MCF 10A (cell line): ENCODE data around the gene TET3. TPM values are rescaled to one million over a fixed set of nuclear protein-coding genes. Genes with fewer than 3 reads are reported as not detected.

Source experiments
- BruUV-seq: library from RNA; stranded (reverse); fragments of 400-500 nt; replicated peaks from 2 replicates; lab custom pipeline; 2021; lab: Mats Ljungman, UMichigan
- CTCF ChIA-PET: fragments of 300-600 bp; sonication (Branson Sonifier 250); formaldehyde crosslinking; extraction: SDS; loops from one replicate; lab custom pipeline; 2021; ENCODE audit warnings: antibody characterized with exemption, inconsistent platforms; lab: Yijun Ruan, JAX
- POLR2A ChIA-PET: fragments of 300-600, 350-650 bp; sonication (Branson Sonifier 250); formaldehyde crosslinking; extraction: SDS; loops from one replicate; lab custom pipeline; 2020; ENCODE audit warnings: antibody characterized with exemption, inconsistent platforms; lab: Yijun Ruan, JAX
- DNase-seq: peaks from one replicate; pipeline ENCODE4 v3.0.0-alpha.2; 2018; ENCODE audit not compliant: unreplicated experiment
- H3K27ac Mint-ChIP-seq: one replicate; pipeline ENCODE4 v1.8.0; 2022; ENCODE audit warnings: mild to moderate bottlenecking, low read depth, mixed read lengths; ENCODE audit not compliant: unreplicated experiment
- H3K27me3 Mint-ChIP-seq: one replicate; pipeline ENCODE4 v1.8.0; 2022; ENCODE audit warnings: mixed read lengths; ENCODE audit not compliant: insufficient read depth, unreplicated experiment
- H3K36me3 Mint-ChIP-seq: one replicate; pipeline ENCODE4 v1.8.0; 2022; ENCODE audit warnings: mild to moderate bottlenecking, moderate library complexity, mixed read lengths; ENCODE audit not compliant: insufficient read depth, unreplicated experiment
- H3K4me1 Mint-ChIP-seq: one replicate; pipeline ENCODE4 v1.8.0; 2022; ENCODE audit warnings: mixed read lengths; ENCODE audit not compliant: insufficient read depth, unreplicated experiment
- H3K4me3 Mint-ChIP-seq: one replicate; pipeline ENCODE4 v1.8.0; 2022; ENCODE audit warnings: mild to moderate bottlenecking, moderate library complexity, mixed read lengths; ENCODE audit not compliant: unreplicated experiment
- H3K9me3 Mint-ChIP-seq: one replicate; pipeline ENCODE4 v1.8.0; 2022; ENCODE audit warnings: mixed read lengths; ENCODE audit not compliant: unreplicated experiment
- intact Hi-C: fragments of 100-400 bp; cut with micrococcal nuclease; formaldehyde crosslinking; loops from 2 replicates; pipeline ENCODE4 v1.14.1; 2022
- total RNA-seq: library from RNA; stranded (reverse); gene quantifications from 2 replicates; pipeline ENCODE4 v1.2.3, GENCODE V29; 2022
- TF ChIP-seq, protein P1 (sequence below): fragments of 200-600 bp; IDR thresholded peaks from one replicate; pipeline ENCODE4 v1.8.0; 2022; ENCODE audit warnings: antibody characterized with exemption, mild to moderate bottlenecking; ENCODE audit not compliant: unreplicated experiment

The TET3 gene
- total RNA-seq, 1 experiment from 2014 or later, result 17.5 TPM

DNA sequence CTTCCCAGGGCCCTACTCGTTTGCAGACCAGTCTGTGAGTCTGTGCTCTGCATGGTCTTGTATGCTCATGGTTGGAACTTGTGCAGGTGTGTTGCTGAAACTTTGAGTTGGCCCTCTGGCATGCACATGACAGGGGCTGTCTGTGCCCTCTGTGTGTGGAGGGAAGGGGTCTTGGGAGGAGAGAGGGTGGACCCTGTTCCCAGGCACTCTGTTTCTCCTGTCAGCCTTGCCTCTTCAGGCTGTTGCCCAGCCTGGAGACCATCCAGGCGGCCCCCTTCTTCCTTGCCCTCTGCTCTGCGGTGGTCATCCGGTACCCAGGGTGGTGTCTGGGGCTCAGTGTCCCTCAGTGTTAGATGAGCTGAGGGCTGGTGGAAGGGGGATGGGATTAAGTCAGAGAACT, 39.5 kb downstream of the TET3 start:
- TF ChIP-seq, protein P1, sequence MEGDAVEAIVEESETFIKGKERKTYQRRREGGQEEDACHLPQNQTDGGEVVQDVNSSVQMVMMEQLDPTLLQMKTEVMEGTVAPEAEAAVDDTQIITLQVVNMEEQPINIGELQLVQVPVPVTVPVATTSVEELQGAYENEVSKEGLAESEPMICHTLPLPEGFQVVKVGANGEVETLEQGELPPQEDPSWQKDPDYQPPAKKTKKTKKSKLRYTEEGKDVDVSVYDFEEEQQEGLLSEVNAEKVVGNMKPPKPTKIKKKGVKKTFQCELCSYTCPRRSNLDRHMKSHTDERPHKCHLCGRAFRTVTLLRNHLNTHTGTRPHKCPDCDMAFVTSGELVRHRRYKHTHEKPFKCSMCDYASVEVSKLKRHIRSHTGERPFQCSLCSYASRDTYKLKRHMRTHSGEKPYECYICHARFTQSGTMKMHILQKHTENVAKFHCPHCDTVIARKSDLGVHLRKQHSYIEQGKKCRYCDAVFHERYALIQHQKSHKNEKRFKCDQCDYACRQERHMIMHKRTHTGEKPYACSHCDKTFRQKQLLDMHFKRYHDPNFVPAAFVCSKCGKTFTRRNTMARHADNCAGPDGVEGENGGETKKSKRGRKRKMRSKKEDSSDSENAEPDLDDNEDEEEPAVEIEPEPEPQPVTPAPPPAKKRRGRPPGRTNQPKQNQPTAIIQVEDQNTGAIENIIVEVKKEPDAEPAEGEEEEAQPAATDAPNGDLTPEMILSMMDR, result no peak
- Mint-ChIP-seq H3K27ac (no peak overlapping the region), H3K4me3 (no peak overlapping the region), H3K9me3 (no peaks in the 10 kb centered on the region), H3K36me3 (peaks cover 20% of the 10 kb centered on the region), H3K4me1 (no peaks in the 10 kb centered on the region), H3K27me3 (no peaks in the 10 kb centered on the region)
- CTCF ChIA-PET, result interaction anchor here (0.7 kb wide), 1 partner anchor 339 kb away, joined by 4 read pairs; no protein-coding TSS in a partner anchor
- POLR2A ChIA-PET, result no interaction called here
- intact Hi-C loops, result no loop called here
- DNase-seq, result no peak
- no TSS peak for BruUV-seq

DNA sequence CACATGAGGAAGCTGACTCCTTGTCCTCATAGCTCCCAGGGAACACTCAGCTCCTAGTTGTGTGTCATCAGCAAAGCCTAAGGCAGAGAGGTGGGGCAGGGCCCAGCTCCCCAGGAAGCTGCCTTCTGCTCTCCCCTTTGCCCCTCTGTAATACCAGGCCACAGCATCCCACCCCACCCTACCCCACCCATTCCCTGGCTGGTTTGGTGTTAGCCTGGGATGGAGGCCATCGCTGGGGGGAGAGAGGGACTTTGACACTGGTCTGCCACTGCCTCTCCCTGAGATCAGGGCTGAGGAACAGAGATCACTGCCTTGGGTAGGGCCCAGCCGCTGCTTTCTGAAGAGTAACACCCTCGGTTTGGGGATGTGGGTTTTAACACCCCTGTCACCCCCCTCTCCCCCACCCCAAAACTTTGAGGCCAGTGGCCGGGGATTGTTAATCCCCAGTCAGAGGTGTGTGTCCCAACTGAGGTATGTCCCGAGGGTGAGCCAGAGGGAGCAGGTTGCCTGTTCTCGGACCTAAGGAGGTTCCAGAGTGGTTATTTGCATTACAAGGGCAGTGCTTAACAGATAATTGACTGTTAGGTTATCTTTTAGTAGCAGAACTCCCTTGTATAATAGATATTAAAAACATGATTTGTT, 41.4 kb downstream of the TET3 start:
- POLR2A ChIA-PET, result interaction anchor here (0.5 to 1.3 kb wide), 3 partner anchors 25 to 1340 kb away, joined by 3 to 4 read pairs (median 3); no protein-coding TSS in a partner anchor
- H3K27me3 Mint-ChIP-seq, result no peaks in the 10 kb centered on the region
- TF ChIP-seq, protein P1, result no peak
- no peaks in the 10 kb centered on the region for H3K9me3 Mint-ChIP-seq
- peaks cover 20% of the 10 kb centered on the region for H3K36me3 Mint-ChIP-seq
- BruUV-seq, result no TSS peak
- H3K4me3 Mint-ChIP-seq, result no peak overlapping the region
- DNase-seq, result no peak
- H3K27ac Mint-ChIP-seq, result peak overlapping the region; percentile 59
- H3K4me1 Mint-ChIP-seq, result no peaks in the 10 kb centered on the region
- CTCF ChIA-PET, result interaction anchor here (0.6 to 1.0 kb wide), 3 partner anchors 21 to 121 kb away, joined by 3 to 7 read pairs (median 3); no protein-coding TSS in a partner anchor
- intact Hi-C loops, result no loop called here

DNA sequence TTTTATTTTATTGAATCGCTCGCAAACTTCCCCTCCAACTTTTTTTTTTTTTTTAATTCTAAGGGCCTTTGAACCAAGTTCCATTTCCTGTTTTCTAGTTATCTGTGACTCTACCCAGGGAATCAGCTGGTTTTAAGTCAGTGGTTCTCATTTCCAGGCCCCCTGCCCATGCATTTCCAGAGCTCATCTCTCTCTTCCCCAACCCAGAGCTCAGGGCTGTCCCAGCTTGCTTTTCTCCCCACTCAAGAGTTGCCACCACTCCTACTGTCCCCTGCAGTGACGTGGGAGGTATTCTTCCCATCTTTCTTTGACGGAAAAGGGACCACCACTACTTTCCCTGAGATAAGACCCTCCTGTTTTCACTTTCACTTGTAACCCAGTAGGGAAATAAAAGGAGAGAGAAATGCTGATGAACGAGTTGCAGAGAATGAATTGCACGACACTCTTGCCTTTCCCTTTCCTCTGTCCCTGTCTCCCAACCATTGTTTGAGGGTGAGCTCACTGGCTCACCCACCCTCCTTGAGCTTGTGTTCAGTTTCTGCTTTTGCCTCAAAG, 42.1 kb downstream of the TET3 start:
- ChIA-PET CTCF (interaction anchor here (0.6 to 0.7 kb wide), 2 partner anchors 88 to 120 kb away, joined by 3 to 7 read pairs; no protein-coding TSS in a partner anchor), POLR2A (interaction anchor here (1.3 kb wide), 1 partner anchor 25 kb away, joined by 4 read pairs; no protein-coding TSS in a partner anchor)
- intact Hi-C loops, result no loop called here
- no peaks in the 10 kb centered on the region for H3K9me3 Mint-ChIP-seq
- TF ChIP-seq, protein P1, result no peak
- DNase-seq, result no peak
- no peak overlapping the region for H3K4me3 Mint-ChIP-seq
- no TSS peak for BruUV-seq
- H3K4me1 Mint-ChIP-seq, result no peaks in the 10 kb centered on the region
- peak overlapping the region; percentile 59 for H3K27ac Mint-ChIP-seq
- no peaks in the 10 kb centered on the region for H3K27me3 Mint-ChIP-seq
- H3K36me3 Mint-ChIP-seq, result peaks cover 13% of the 10 kb centered on the region

DNA sequence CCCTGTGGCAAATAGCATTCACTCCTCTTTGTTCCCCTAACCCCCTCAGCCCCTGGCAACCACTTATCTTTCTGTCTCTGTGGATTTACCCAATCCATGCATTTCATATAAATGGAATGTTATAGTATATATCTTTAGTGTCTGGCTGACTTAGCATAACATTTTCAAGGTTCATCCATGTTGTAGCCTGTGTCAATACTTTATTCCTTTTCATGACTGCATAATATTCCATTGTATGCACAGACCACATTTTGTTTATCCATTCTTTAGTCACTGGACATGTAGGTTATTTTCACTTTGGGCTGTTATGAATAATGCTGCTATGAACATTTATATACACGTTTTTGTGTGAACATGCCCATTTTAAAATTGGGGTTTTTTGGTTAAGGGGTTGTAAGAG, 42.8 kb downstream of the TET3 start:
- DNase-seq, result no peak
- ChIA-PET CTCF (no interaction called here), POLR2A (no interaction called here)
- H3K4me1 Mint-ChIP-seq, result no peaks in the 10 kb centered on the region
- no peaks in the 10 kb centered on the region for H3K27me3 Mint-ChIP-seq
- no peak overlapping the region for H3K27ac Mint-ChIP-seq
- TF ChIP-seq, protein P1, result no peak
- peaks cover 7% of the 10 kb centered on the region for H3K36me3 Mint-ChIP-seq
- no peak overlapping the region for H3K4me3 Mint-ChIP-seq
- no peaks in the 10 kb centered on the region for H3K9me3 Mint-ChIP-seq
- no TSS peak for BruUV-seq
- intact Hi-C loops, result no loop called here
